DOHH2 (cell line): ENCODE results near the gene AHCYL1.

Experiments used
- H3F3A ChIP-seq: fragments of 200-600 bp; sonication (generic), shearing (Covaris generic); 2 replicates; pipeline ENCODE4 v1.6.0; 2016; ENCODE audit warnings: antibody characterized with exemption, mild to moderate bottlenecking; ENCODE audit not compliant: control insufficient read depth, insufficient read depth
- H3K27ac ChIP-seq: fragments of 200-600 bp; sonication (generic); 2 replicates; pipeline ENCODE4 v1.5.1; 2014; ENCODE audit warnings: low read depth, mild to moderate bottlenecking, low read length, moderate library complexity
- H3K27me3 ChIP-seq: fragments of 200-600 bp; sonication (generic); 2 replicates; pipeline ENCODE4 v1.6.1; 2014; ENCODE audit warnings: mild to moderate bottlenecking, low read length, mixed read lengths; ENCODE audit not compliant: control insufficient read depth
- H3K36me3 ChIP-seq: fragments of 200-600 bp; sonication (generic); 2 replicates; pipeline ENCODE4 v1.6.1; 2014; ENCODE audit warnings: mild to moderate bottlenecking, low read length, moderate library complexity, mixed read lengths; ENCODE audit not compliant: control insufficient read depth
- H3K4me1 ChIP-seq: fragments of 200-600 bp; sonication (generic); 2 replicates; pipeline ENCODE4 v1.6.1; 2014; ENCODE audit warnings: mild to moderate bottlenecking, low read length, mixed read lengths; ENCODE audit not compliant: control insufficient read depth
- H3K4me2 ChIP-seq: fragments of 200-600 bp; sonication (generic); 2 replicates; pipeline ENCODE4 v1.6.0; 2014; ENCODE audit warnings: mild to moderate bottlenecking, low read length, moderate library complexity
- H3K4me3 ChIP-seq: fragments of 200-600 bp; sonication (generic); 2 replicates; pipeline ENCODE4 v1.5.1; 2014; ENCODE audit warnings: mild to moderate bottlenecking, low read length, mixed read lengths
- H3K79me2 ChIP-seq: fragments of 200-600 bp; sonication (generic); 2 replicates; pipeline ENCODE4 v1.6.1; 2014; ENCODE audit warnings: mild to moderate bottlenecking, low read length, mixed read lengths; ENCODE audit not compliant: control insufficient read depth
- H3K9me2 ChIP-seq: fragments of 200-600 bp; sonication (generic); replicated peaks from 2 replicates; pipeline ENCODE4 v1.6.1; 2014; ENCODE audit warnings: mild to moderate bottlenecking, low read length, mixed read lengths; ENCODE audit not compliant: control insufficient read depth
- H3K9me3 ChIP-seq: fragments of 200-600 bp; sonication (generic); 2 replicates; pipeline ENCODE4 v1.6.1; 2014; ENCODE audit warnings: antibody characterized with exemption, low read length, mixed read lengths; ENCODE audit not compliant: control insufficient read depth, insufficient read depth
- H4K20me1 ChIP-seq: fragments of 200-600 bp; sonication (generic); 2 replicates; pipeline ENCODE4 v1.6.0; 2014; ENCODE audit warnings: low read depth, mild to moderate bottlenecking, antibody characterized with exemption, low read length, moderate library complexity; ENCODE audit not compliant: control insufficient read depth, insufficient read depth
- EZH2phosphoT487 ChIP-seq: fragments of 200-600 bp; sonication (generic); IDR thresholded peaks from 2 replicates; pipeline ENCODE4 v1.6.1; 2017; ENCODE audit warnings: borderline replicate concordance, mild to moderate bottlenecking, antibody characterized with exemption, low read length, moderate library complexity, mixed read lengths
- TF ChIP-seq, protein P1 (sequence below): fragments of 200-600 bp; sonication (generic); IDR thresholded peaks from one replicate; pipeline ENCODE4 v1.5.1; 2014; ENCODE audit warnings: antibody characterized with exemption, mild to moderate bottlenecking, low read depth, low read length; ENCODE audit not compliant: poor library complexity, severe bottlenecking

Gene AHCYL1

DNA sequence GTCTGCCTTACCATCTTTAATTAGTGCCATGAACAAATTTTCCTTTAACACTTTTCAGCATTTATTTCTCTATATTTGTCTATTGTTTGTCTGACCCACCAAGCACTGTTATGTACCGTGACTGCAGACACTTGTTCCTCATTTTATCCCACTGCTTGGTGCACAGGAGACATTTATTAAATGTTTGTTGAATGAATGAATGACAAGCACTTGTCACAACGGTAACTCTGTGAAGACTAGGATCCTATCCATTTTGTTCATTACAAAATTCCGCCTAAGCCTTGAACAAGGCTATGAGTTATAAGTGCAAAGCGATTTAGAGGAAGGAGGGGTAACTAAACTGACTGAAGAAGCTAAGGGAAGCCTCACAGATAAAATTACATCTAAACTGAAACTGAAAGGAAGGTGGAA lies 49.5 kb downstream of the AHCYL1 start:
- Histone ChIP-seq H3K4me1 (peaks cover 17% of the 10 kb centered on the region), H3K9me2 (no peaks in the 10 kb centered on the region), H3K79me2 (peaks cover 23% of the 10 kb centered on the region), H3F3A (no peaks in the 10 kb centered on the region), H3K4me2 (peak overlapping the region; percentile 72), H3K9me3 (no peaks in the 10 kb centered on the region), H3K4me3 (peak overlapping the region; percentile 78), H3K36me3 (peaks cover 17% of the 10 kb centered on the region), H3K27ac (no peak overlapping the region), H3K27me3 (no peaks in the 10 kb centered on the region), H4K20me1 (no peaks in the 10 kb centered on the region)
- TF ChIP-seq EZH2phosphoT487, result no peak
- TF ChIP-seq, protein P1, sequence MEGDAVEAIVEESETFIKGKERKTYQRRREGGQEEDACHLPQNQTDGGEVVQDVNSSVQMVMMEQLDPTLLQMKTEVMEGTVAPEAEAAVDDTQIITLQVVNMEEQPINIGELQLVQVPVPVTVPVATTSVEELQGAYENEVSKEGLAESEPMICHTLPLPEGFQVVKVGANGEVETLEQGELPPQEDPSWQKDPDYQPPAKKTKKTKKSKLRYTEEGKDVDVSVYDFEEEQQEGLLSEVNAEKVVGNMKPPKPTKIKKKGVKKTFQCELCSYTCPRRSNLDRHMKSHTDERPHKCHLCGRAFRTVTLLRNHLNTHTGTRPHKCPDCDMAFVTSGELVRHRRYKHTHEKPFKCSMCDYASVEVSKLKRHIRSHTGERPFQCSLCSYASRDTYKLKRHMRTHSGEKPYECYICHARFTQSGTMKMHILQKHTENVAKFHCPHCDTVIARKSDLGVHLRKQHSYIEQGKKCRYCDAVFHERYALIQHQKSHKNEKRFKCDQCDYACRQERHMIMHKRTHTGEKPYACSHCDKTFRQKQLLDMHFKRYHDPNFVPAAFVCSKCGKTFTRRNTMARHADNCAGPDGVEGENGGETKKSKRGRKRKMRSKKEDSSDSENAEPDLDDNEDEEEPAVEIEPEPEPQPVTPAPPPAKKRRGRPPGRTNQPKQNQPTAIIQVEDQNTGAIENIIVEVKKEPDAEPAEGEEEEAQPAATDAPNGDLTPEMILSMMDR, result no peak

DNA sequence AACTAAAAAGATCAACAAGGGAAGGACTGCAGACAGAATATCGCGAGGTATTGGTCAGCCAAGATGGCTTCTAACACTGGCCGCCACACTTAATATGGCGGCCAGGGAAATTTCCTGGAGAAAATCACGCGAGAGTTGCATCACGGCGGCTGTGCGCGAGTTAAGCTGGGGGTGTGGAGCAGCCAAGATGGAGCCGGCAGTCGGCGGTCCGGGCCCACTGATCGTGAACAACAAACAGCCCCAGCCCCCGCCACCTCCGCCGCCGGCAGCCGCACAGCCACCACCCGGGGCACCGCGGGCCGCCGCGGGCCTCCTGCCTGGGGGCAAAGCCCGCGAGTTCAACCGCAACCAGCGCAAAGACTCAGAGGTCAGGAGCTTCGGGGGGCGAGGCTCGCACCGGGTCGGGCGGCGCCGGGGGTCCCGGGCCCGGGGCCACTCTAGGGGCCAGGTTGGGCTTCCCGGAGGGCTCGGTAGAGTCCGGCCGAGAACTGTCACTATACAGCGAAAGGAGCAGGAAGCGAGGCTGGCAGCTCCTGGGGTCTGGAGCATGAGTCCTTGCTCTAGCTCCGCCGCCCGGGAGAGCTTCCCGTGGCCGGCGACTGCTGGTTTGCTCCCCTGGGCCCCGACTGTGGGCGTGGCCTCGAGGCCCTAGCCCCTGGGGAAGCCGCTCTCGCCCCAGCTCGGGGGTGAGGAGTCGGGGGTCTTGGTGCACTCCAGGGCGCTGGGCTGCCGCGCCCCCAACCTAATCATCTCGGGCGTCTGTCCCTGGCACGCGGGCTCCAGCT lies 50.1 kb downstream of the AHCYL1 start, which contains the start of gene STRIP1:
STRIP1 (plus strand) TSS at position 174 of the 785 bp plus-strand sequence; CDS start at position 188, 14 bp downstream.
- H3K79me2 ChIP-seq, result peaks cover 23% of the 10 kb centered on the region
- no peak for TF ChIP-seq EZH2phosphoT487
- TF ChIP-seq, protein P1, result no peak
- H3K4me2 ChIP-seq, result peak within 1 kb of the TSS; percentile 72
- H3K4me1 ChIP-seq, result peaks cover 17% of the 10 kb centered on the region
- no peaks in the 10 kb centered on the region for H3F3A ChIP-seq
- peaks cover 23% of the 10 kb centered on the region for H3K36me3 ChIP-seq
- H3K9me2 ChIP-seq, result no peaks in the 10 kb centered on the region
- no peaks in the 10 kb centered on the region for H3K9me3 ChIP-seq
- no peaks in the 10 kb centered on the region for H3K27me3 ChIP-seq
- peak within 1 kb of the TSS; percentile 78 for H3K4me3 ChIP-seq
- H4K20me1 ChIP-seq, result no peaks in the 10 kb centered on the region
- H3K27ac ChIP-seq, result no peak within 1 kb of the TSS

DNA sequence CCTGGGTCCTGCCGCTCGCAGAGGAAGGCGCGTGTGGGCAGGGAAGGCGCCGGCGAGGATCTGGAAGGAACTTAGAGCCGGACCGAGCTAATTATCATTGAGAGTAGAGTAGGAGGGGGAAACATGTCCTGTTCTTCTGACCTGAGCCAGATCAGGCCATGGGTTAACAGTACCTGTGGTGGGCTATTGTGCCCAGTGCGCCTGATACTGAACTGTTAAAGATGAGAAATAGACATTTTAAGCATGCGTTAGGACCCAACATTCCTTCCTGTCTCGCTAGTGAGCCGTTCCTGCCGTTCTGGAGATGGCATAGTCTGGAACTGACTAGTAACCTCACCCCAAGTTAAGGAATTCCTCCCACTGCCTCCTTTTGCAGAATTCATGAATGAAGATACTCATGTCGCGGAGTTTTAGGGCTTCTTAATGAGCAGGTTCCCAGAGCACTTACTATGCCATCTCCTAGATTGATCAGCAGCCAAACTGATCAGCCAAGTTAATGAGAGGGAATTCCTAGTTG lies 50.7 kb downstream of the AHCYL1 start:
- Histone ChIP-seq H3K79me2 (peaks cover 23% of the 10 kb centered on the region), H3K9me2 (no peaks in the 10 kb centered on the region), H3K4me1 (peaks cover 17% of the 10 kb centered on the region), H3K4me2 (peak overlapping the region; percentile 72), H3K27ac (no peak overlapping the region), H3K27me3 (no peaks in the 10 kb centered on the region), H4K20me1 (no peaks in the 10 kb centered on the region), H3K36me3 (peaks cover 29% of the 10 kb centered on the region), H3K4me3 (peak overlapping the region; percentile 78), H3F3A (no peaks in the 10 kb centered on the region), H3K9me3 (no peaks in the 10 kb centered on the region)
- TF ChIP-seq EZH2phosphoT487, result no peak
- TF ChIP-seq, protein P1, result no peak
